Measurements from ENCODE around the gene PNLIP.

DNA sequence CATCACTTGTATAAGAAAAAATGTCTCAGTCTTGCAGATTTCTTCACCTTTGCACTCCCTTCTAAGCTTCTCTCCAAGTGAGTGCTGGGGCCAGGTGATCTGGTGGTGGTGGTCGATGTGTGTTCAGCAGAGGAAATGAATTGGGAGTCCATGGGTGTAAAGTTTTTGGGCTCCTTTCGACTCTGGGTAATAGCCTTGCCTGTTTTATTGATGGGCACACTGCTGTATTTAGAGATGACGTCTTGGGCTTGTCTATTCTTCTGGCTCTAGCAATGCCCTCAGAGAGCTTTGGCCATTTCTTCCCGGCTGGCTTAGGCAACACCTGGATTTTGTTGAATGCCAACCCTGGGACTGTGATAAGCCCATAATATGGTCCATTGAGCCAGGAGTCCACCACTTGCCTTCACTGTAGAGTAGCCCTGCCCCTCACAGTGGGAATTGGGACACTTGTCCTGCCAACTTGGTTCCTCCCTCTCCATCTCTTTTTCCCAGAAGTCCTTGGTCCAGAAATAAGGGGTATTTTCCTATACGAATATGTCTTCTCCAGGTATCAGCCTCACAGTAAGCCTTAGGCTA, 11.7 kb downstream of the PNLIP start:
- TF ChIP-seq CTCF (IDR thresholded peaks at IDR 0.05; ENCODE audit: insufficient read depth, low read length, poor library complexity, severe bottlenecking), result no peak
- TF ChIP-seq EZH2phosphoT487 (conservative IDR thresholded peaks at IDR 0.05; ENCODE audit: low read length), result no peak

Measured in SU-DHL-6 (cell line).